ENCODE results near the gene CDC42EP2.

DNA sequence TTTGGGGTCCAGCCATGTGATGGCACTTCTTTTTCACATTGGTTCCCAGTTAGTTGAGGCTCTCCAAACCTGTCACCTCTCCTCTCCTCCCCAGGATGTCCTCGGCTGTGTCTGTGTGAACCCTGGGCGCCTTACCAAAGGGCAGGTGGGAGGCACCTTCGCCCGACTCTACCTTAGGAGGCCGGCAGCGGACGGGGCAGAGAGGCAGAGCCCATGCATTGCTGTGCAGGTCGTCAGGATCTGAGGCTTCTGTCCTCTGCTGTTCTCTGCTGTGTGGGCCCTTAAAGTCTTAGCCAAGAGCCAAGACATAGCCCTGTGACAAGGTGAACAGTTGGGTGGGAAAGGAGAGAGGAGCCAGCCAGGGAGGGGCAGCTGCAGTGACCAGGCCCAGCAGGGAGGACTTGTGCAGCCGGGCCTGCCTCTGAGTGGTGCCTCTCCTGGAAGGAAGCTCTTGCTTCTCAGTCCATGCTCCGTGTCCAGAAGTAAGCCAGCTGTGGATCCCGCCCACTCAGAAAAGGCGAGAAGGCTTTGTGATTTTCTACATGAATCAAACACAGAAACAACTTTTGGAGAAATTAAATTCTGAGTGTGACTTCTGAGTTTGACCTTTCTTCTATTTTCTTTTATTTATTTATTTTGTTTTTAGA is 17.5 kb upstream of the CDC42EP2 start:
- TF ChIP-seq, protein P1, sequence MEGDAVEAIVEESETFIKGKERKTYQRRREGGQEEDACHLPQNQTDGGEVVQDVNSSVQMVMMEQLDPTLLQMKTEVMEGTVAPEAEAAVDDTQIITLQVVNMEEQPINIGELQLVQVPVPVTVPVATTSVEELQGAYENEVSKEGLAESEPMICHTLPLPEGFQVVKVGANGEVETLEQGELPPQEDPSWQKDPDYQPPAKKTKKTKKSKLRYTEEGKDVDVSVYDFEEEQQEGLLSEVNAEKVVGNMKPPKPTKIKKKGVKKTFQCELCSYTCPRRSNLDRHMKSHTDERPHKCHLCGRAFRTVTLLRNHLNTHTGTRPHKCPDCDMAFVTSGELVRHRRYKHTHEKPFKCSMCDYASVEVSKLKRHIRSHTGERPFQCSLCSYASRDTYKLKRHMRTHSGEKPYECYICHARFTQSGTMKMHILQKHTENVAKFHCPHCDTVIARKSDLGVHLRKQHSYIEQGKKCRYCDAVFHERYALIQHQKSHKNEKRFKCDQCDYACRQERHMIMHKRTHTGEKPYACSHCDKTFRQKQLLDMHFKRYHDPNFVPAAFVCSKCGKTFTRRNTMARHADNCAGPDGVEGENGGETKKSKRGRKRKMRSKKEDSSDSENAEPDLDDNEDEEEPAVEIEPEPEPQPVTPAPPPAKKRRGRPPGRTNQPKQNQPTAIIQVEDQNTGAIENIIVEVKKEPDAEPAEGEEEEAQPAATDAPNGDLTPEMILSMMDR (IDR thresholded peaks at IDR 0.05): no peak
- no peak for TF ChIP-seq POLR2A (IDR thresholded peaks at IDR 0.05)

Measured in lower leg skin (tissue), 3 donors.